HG03342 (cell line): ENCODE data around the gene NRDE2.

Source experiments
- ATAC-seq: cut with Tn5 transposase; IDR thresholded peaks from one replicate; pipeline ENCODE4 v1.9.1; 2021; ENCODE audit warnings: mild to moderate bottlenecking, moderate library complexity; ENCODE audit not compliant: unreplicated experiment

NRDE2 gene

GRCh38 chr14:90331497-90332270, at the start of gene NRDE2:
Gene NRDE2 (minus strand): TSS chr14:90331941. CDS start chr14:90331904, 37 bp downstream.
- peak; percentile 97 for ATAC-seq

DNA sequence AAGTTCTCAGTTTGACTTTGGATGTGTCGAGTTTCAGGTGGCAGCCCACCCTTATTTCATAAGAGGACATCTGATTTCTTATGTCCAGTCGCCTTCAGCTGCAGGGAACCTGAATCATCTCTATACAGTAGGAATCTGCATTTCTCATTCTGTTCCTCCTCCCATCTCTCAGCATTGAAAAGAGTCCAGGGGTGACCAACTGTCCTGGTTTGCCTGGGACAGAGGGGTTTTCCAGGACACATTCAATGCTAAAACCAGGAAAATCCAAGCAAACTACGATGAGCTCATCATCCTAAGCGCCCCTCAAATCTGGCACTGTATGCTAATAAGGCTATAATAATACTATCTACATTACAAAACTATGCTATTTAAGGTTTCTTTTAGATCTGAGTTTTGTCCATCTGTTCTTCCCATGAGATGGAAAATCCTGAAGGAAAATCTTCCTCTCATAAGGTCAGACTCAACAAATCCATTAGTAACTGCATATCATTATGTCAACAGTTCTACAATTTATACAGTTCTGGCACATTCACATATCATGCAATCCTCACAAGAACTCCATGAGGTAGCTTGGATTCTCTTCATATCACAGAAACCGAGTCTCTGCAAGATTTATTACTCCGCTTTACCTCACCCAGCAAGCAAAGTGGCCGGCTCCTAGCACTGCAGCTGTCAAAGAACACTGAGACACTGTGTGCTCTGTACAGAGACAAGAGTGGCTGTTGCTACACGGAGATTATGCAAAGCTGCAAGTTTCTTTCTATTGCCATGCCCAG, 49.5 kb upstream of the NRDE2 start:
- no peak for ATAC-seq

DNA sequence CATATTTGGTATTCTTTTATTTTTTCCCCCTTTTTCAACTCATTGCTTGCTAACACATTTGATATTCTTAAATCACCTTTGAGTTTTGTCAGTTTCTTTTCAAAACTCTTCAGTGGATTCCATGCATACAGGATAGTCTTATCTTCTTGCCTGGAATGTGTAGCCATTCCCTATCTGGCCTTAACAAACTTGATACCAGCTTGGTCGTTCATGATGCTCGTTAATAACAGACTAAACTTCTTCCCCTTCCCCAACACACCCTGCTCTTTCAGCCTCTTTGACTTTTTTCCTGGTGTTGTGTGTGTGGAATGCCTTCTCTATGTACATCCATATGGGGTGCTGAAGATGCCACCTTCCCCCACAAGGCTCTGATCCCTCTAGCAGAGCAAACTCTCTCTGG, 47.4 kb upstream of the NRDE2 start:
- ATAC-seq = no peak

DNA sequence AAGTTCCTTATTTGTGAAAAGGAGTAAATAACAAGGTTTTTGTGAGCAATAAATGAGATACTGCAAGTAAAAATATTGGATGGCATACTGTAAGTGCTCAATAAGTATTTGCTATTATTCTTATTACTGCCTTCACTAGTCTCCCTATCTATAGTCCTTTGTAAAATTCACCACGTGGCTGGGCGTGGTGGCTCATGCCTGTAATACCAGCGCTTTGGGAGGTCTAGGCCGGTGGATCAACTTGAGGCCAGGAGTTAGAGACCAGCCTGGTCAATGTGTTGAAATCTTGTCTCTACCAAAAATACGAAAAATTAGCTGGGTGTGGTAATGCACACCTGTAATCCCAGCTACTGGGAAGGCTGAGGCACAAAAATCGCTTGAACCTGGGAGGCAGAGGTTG, 46.5 kb upstream of the NRDE2 start:
- ATAC-seq = no peak

- no peak for ATAC-seq
These were observed 44.2 kb upstream of the NRDE2 start for GRCh38 chr14:90375934-90376333.

DNA sequence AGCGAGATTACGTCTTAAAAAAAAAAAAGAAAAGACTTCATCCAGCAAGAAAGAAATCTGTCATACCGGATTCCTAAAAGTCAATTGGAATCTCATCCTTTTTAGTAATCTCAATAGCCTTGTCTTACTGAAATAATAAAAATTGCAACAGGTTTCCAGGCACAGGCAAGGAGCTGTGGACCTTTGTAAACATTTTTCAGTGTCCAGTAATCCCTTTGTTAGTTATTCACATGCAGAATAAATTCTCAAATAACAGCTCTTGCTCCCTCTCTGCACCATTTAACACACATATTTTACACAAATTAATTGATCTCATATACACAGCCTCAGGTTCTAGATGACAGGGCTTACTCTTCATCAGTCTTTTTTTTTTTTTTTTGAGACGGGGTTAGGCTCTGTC, 43.1 kb upstream of the NRDE2 start:
- ATAC-seq = no peak

- no peak for ATAC-seq
These were observed 42.1 kb upstream of the NRDE2 start for GRCh38 chr14:90373887-90374286.

GRCh38 chr14:90368946-90369721, 37.4 kb upstream of the NRDE2 start:
- no peak for ATAC-seq

DNA sequence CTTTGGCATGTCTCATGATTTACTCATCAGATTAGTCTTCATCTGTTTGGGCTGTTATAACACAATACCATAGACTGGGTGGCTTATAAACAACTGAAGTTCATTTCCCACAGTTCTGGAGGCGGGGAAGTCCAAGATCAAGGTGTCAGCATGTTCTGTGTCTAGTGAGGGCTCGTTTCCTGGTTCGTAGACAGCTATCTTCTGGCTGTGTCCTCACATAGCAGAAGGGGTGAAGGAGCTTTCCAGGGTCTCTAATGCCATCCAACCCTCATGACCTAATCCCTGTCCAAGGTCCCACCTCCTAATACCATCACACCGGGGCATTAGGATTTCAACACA, 30.8 kb upstream of the NRDE2 start:
- ATAC-seq = no peak

GRCh38 chr14:90361865-90362557, 30.3 kb upstream of the NRDE2 start:
- ATAC-seq = no peak

DNA sequence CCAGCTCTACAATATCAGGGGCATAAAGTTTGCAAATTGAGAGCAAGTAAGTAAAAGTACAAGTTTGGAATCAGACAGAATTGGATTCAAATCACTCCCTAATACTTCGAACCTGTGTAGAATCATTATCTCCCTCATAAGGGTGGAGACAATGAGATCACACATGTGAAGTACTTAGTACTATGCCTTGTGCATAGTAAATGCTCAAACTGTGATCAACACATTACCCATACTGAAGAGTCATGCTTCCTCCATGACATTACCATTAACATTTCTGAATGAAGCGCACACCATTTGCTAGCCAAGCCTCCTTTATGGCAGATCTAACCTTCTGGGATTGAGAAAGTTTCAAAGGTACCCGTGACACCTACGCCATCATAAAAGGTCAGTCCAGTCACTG, 26.6 kb upstream of the NRDE2 start:
- ATAC-seq = no peak

- no peak for ATAC-seq
These were observed 25.2 kb upstream of the NRDE2 start for GRCh38 chr14:90356925-90357324.

- no peak for ATAC-seq
These were observed 24.1 kb upstream of the NRDE2 start for GRCh38 chr14:90355540-90356518.

DNA sequence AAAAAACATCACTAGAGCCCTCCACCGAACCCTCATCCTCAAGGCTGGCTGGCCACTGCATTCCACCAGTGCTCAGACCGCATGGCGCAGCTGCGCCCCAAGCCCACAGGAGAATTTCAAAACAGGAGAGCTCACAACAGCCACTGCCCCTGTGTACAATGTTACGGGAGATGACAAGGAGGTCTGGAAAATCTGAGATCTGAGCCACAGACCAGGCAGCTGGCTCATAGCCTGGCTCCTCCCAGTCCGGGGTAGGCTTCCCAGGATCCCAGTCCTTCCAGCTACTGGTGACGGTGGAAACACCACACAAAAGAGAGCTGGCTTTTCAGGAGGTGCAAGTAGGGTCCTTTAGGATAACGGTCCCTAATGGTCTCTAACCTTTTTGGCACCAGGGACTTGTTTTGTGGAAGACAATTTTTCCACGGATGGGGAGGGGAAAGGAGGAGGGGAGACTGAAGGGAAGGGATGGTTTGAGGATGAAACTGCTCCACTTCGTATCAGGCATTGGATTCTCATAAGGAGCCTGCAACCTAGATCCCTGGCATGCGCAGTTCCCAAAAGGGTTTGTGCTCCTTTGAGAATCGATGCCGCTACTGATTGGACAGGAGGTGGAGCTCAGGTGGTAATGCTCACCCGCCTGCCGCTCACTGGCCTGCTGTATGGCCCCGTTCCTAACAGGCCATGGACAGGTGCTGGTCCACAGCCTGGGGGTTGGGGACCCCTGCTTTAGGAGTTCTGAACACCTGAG, 23.0 kb upstream of the NRDE2 start:
- ATAC-seq = no peak

DNA sequence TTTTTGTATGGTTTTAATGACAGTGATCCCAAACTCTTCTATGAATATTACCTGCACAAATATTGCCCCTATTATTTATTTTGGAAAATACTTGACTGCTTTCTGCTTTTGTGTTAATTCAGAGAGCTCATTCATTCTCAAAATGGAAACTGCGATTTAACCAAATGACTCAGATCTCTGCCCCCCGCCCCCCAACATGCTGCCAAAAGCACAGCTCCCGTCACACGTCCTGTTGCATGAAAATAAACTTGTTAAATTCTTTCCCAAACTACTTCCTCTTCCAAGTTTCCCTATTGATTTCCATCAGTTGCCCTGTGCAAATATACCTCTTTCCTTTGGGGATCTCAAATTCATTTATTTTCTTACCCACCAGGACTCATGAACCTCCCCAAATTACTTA, 18.0 kb upstream of the NRDE2 start:
- no peak for ATAC-seq

DNA sequence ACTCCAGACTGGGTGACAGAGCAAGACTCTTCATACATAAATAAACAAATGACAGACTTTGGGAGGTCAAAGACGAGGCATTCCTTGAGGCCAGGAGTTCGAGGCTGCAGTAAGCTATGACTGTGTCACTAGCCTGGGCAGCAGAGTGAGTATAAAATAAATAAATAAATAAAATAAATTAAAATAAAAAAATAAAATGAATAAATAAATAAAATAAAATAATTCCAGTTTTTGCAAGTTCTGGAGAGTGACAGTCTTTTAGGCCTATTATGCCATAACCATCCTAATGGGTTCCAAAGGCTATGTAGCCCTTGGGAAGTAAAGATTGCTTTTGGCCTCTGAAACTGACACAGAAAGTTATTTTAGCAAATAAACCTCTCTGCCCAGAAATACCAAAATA, 16.5 kb upstream of the NRDE2 start:
- ATAC-seq = no peak

DNA sequence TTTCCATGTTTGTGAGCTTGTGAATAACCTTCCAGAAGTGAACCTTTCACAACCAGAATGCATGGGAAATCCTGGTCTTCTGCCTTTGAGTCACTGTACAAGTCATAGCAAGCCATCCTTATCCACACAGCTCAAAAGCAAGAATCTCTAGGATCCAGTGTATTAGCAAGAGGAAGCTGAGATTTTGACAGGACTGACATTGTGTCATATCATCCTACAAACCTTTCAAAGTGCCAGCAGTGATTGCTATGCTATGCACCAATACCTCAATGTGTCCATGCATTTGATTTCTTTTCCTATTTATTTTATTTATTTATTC, 13.5 kb upstream of the NRDE2 start:
- ATAC-seq = no peak

DNA sequence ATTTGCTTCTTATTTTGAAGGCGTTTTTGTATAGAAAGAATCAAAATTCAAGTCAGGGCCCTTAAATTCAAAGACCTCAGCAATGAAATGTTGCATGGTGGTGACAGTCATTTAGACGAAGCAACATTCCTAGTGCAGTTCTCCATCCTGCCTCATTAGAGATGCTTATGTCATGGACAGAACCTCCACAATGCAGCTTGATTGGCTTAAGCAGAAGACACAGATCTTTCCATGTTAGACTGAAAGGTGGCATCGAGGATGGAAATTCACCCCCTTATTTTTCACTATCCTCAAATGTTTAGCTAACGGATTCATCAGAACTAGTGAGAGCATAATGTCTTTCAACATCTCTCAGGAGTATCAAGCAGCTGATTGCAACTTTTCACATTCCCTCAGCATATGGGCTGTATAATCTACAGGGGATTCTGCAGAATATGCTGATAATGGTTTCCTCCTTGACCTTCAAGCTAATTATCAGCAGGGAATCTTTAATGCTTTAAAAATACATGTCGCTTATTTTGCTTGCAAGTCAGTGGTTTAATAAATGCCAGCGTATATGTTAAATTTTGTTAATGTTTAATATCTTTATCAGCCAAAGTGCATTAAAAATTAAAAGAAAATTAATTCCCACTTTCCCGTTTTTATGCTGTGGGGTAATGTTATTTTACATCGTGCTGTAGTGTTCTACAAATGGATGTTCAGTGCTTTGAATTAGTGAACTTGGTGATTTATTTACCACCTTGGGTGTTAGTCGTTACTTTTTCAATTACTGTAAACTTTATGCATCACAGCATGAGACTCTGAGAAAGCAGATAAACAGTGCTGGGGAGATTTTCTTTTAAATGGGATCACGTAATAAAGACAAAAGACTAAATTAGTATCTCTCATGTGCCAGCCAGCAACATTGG, 12.8 kb upstream of the NRDE2 start:
- ATAC-seq = no peak
